OCI-LY7 (cell line): ENCODE measurements around the gene KNSTRN. TPM values are rescaled to one million over a fixed set of nuclear protein-coding genes. Genes with fewer than 3 reads are reported as not detected.

Source experiments
- BruUV-seq: library from RNA; stranded (reverse); fragments of 400-500 nt; replicated peaks from 2 replicates; lab custom pipeline; 2021; lab: Mats Ljungman, UMichigan
- CTCF ChIA-PET: fragments of 300-600 bp; sonication (Branson Sonifier 250); formaldehyde crosslinking; loops from one replicate; lab custom pipeline; 2022; ENCODE audit warnings: antibody characterized with exemption; ENCODE audit not compliant: unreplicated experiment; lab: Charles Lee
- POLR2A ChIA-PET: fragments of 300-600 bp; sonication (Branson Sonifier 250); formaldehyde crosslinking; loops from one replicate; lab custom pipeline; 2022; ENCODE audit warnings: antibody characterized with exemption; lab: Charles Lee
- DNase-seq: peaks from one replicate; pipeline ENCODE4 v3.0.0-alpha.2; 2015; ENCODE audit warnings: low spot score
- H2AFZ ChIP-seq: fragments of 200-600 bp; sonication (generic), shearing (Covaris generic); 2 replicates; pipeline ENCODE4 v1.6.1; 2014; ENCODE audit warnings: mild to moderate bottlenecking, antibody characterized with exemption, low read length, moderate library complexity
- H3K27ac ChIP-seq: fragments of 200-600 bp; sonication (generic); 2 replicates; pipeline ENCODE4 v1.5.1; 2014; ENCODE audit warnings: mixed run types, low read depth, mild to moderate bottlenecking, moderate library complexity, low read length, inconsistent platforms; ENCODE audit not compliant: poor library complexity, severe bottlenecking
- H3K36me3 ChIP-seq: fragments of 200-600 bp; sonication (generic); 2 replicates; pipeline ENCODE4 v1.6.1; 2014; ENCODE audit warnings: mild to moderate bottlenecking, antibody characterized with exemption, low read length, moderate library complexity, mixed read lengths; ENCODE audit not compliant: insufficient read depth
- H3K4me1 ChIP-seq: fragments of 200-600 bp; sonication (generic); 2 replicates; pipeline ENCODE4 v1.5.1; 2014; ENCODE audit warnings: mild to moderate bottlenecking, low read length; ENCODE audit not compliant: insufficient read depth, poor library complexity, severe bottlenecking
- H3K4me2 ChIP-seq: fragments of 200-600 bp; sonication (generic); 2 replicates; pipeline ENCODE4 v1.6.1; 2014; ENCODE audit warnings: mild to moderate bottlenecking, low read length
- H3K4me3 ChIP-seq: fragments of 200-600 bp; sonication (generic); 2 replicates; pipeline ENCODE4 v1.5.1; 2014; ENCODE audit warnings: mild to moderate bottlenecking, low read depth, low read length; ENCODE audit not compliant: poor library complexity, severe bottlenecking
- H3K79me2 ChIP-seq: fragments of 200-600 bp; sonication (generic); 2 replicates; pipeline ENCODE4 v1.6.1; 2016; ENCODE audit warnings: low read depth, mild to moderate bottlenecking, low read length, moderate library complexity, mixed read lengths; ENCODE audit not compliant: insufficient read depth
- H3K9me2 ChIP-seq: fragments of 200-600 bp; sonication (generic); 2 replicates; pipeline ENCODE4 v1.6.1; 2016; ENCODE audit warnings: mild to moderate bottlenecking, low read length, mixed read lengths; ENCODE audit not compliant: insufficient read depth
- H3K9me3 ChIP-seq: fragments of 200-600 bp; sonication (generic); 2 replicates; pipeline ENCODE4 v1.6.1; 2014; ENCODE audit warnings: mild to moderate bottlenecking, mixed run types, low read length, mixed read lengths
- H4K20me1 ChIP-seq: fragments of 200-600 bp; sonication (generic); 2 replicates; pipeline ENCODE4 v1.6.1; 2014; ENCODE audit warnings: mild to moderate bottlenecking, antibody characterized with exemption, low read length, moderate library complexity, mixed read lengths; ENCODE audit not compliant: insufficient read depth
- CTCF ChIP-seq: fragments of 200-600 bp; sonication (generic); conservative IDR thresholded peaks from 2 replicates; pipeline ENCODE4 v1.5.1; 2014; ENCODE audit warnings: mild to moderate bottlenecking, antibody characterized with exemption, low read length, moderate library complexity, mixed read lengths
- EZH2phosphoT487 ChIP-seq: fragments of 200-600 bp; sonication (generic); IDR thresholded peaks from 2 replicates; pipeline ENCODE4 v1.6.1; 2018; ENCODE audit warnings: low read depth, borderline replicate concordance, mild to moderate bottlenecking, mixed run types, antibody characterized with exemption, low read length, moderate library complexity, mixed read lengths
- intact Hi-C: fragments of 100-400 bp; cut with micrococcal nuclease; formaldehyde crosslinking; loops from one replicate; pipeline ENCODE4 v1.10.0; 2022; ENCODE audit not compliant: unreplicated experiment
- total RNA-seq, 2 experiments: library from RNA; depleted of rRNA in 1 of 2; stranded (reverse); fragments of >200 nt in 1 of 2; shearing (Covaris generic) in 1 of 2; gene quantifications; 2 replicates each; pipeline ENCODE4 v1.2.3, GENCODE V29; 2014 to 2022

The KNSTRN gene
- total RNA-seq, 2 experiments from 2014 or later, result 89.6 to 106 TPM

DNA sequence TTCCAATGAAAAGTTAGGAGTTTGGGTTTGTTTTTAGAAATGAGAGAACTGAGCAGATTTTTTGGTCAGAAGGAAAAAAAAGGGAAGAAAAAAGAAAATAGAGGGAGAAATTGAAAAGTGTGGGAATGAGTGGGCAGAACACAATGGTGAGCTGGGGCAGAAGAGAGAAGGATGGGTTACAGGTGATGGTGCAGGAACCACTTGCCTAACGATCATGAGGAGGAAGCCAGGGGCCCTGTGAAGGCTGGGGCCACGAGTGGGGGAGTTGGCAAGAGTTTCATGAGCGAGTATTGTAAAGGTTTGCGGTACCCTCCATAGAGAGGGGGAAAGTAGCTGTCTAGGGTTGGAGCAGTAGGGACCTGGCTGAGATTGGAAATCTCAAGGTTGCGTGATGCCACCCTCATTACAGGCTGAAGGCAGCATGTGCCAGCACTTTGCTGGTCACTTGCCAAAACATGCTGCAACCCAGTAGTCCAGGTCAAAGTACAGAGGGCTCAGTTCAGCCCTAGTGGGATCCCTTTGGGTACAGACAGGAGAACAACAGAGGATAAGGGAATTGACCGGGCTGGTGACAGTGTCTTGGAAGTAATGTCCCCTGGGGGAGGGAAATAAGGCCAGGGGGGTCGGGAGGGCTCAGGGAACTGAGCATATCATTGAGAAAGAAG is 29.7 kb downstream of the KNSTRN start:
- Histone ChIP-seq H3K9me2 (no peaks in the 10 kb centered on the region), H3K36me3 (peaks cover 30% of the 10 kb centered on the region; the same call in 1 of the 2 replicates), H3K79me2 (no peaks in the 10 kb centered on the region), H3K4me3 (no peak overlapping the region), H3K27ac (no peak overlapping the region), H4K20me1 (no peaks in the 10 kb centered on the region), H2AFZ (no peak overlapping the region), H3K9me3 (no peaks in the 10 kb centered on the region), H3K4me2 (no peak overlapping the region), H3K4me1 (peaks cover 5% of the 10 kb centered on the region)
- DNase-seq, result no peak
- ChIA-PET POLR2A (no interaction called here), CTCF (no interaction called here)
- intact Hi-C loops, result no loop called here
- TF ChIP-seq CTCF (no peak), EZH2phosphoT487 (no peak)
- BruUV-seq, result no TSS peak

DNA sequence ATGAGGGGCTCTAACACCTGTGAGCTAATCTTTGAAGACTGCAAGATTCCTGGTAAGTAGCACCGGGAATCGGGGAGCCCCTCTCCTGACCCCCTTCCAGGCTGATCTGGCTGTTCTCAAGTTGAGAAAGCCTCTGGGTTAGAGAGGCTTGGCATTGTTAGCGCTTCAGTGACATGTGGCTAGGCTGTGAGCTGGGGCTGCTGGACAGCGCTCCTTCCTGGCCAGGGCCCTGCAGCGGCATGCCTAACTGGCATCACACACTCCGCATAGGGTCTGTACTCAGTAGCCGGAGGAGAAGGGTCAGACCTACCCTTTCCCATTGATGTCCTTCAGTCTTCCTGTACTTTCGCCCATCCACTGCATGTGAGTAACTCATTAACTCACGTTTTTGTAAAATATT is 30.5 kb downstream of the KNSTRN start:
- ChIA-PET CTCF (no interaction called here), POLR2A (no interaction called here)
- intact Hi-C loops, result no loop called here
- no TSS peak for BruUV-seq
- Histone ChIP-seq H3K9me3 (no peaks in the 10 kb centered on the region), H3K4me2 (no peak overlapping the region), H3K4me3 (no peak overlapping the region), H3K4me1 (no peaks in the 10 kb centered on the region), H3K27ac (no peak overlapping the region), H3K79me2 (no peaks in the 10 kb centered on the region), H3K9me2 (no peaks in the 10 kb centered on the region), H4K20me1 (no peaks in the 10 kb centered on the region), H2AFZ (no peak overlapping the region), H3K36me3 (peaks cover 30% of the 10 kb centered on the region; the same call in 1 of the 2 replicates)
- DNase-seq, result no peak
- TF ChIP-seq CTCF (no peak), EZH2phosphoT487 (no peak)

GRCh38 chr15:40414816-40415215 is 32.3 kb downstream of the KNSTRN start:
- Histone ChIP-seq H3K9me2 (no peaks in the 10 kb centered on the region), H4K20me1 (no peaks in the 10 kb centered on the region), H3K9me3 (no peaks in the 10 kb centered on the region), H3K4me3 (no peak overlapping the region), H3K36me3 (peaks cover 30% of the 10 kb centered on the region; the same call in 1 of the 2 replicates), H2AFZ (no peak overlapping the region), H3K27ac (no peak overlapping the region), H3K4me2 (no peak overlapping the region), H3K4me1 (no peaks in the 10 kb centered on the region), H3K79me2 (no peaks in the 10 kb centered on the region)
- no peak for DNase-seq
- intact Hi-C loops, result no loop called here
- CTCF ChIA-PET, result no interaction called here
- TF ChIP-seq EZH2phosphoT487 (no peak), CTCF (no peak)
- POLR2A ChIA-PET, result interaction anchor here (1.1 kb wide), 1 partner anchor 9 kb away, joined by 3 read pairs; the partner anchor contains the start of gene IVD
- no TSS peak for BruUV-seq
